ENCODE measurements around the gene CREB3. TPM values are rescaled to one million over a fixed set of nuclear protein-coding genes. Genes with fewer than 3 reads are reported as not detected.

CREB3 gene
- 35.1 TPM for total RNA-seq

- H3K9me3 ChIP-seq = no peaks in the 10 kb centered on the region
- intact Hi-C loops (cut with DNase I) = loop anchor here (5.0 kb wide), 1 partner anchor 125 kb away; the partner anchor contains the start of gene TESK1
- peaks cover 54% of the 10 kb centered on the region for H3K4me1 ChIP-seq
- no peaks in the 10 kb centered on the region for H3K27me3 ChIP-seq
- peaks cover 0 to 19% of the 10 kb centered on the region in 2 donors for H3K36me3 ChIP-seq
- peak; percentile 98 to 99 for DNase-seq (ENCODE audit: extremely low spot score in 2 of 2)
- peak; percentile 97 for TF ChIP-seq POLR2AphosphoS5 (IDR thresholded peaks at IDR 0.05; ENCODE audit: insufficient read depth in 1 of 2, low read depth in 1 of 2)
- TF ChIP-seq, protein P1, sequence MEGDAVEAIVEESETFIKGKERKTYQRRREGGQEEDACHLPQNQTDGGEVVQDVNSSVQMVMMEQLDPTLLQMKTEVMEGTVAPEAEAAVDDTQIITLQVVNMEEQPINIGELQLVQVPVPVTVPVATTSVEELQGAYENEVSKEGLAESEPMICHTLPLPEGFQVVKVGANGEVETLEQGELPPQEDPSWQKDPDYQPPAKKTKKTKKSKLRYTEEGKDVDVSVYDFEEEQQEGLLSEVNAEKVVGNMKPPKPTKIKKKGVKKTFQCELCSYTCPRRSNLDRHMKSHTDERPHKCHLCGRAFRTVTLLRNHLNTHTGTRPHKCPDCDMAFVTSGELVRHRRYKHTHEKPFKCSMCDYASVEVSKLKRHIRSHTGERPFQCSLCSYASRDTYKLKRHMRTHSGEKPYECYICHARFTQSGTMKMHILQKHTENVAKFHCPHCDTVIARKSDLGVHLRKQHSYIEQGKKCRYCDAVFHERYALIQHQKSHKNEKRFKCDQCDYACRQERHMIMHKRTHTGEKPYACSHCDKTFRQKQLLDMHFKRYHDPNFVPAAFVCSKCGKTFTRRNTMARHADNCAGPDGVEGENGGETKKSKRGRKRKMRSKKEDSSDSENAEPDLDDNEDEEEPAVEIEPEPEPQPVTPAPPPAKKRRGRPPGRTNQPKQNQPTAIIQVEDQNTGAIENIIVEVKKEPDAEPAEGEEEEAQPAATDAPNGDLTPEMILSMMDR (IDR thresholded peaks at IDR 0.05) = no peak
- TF ChIP-seq POLR2A (IDR thresholded peaks at IDR 0.05) = peak; percentile 26 to 57
- H3K27ac ChIP-seq = peak within 1 kb of the TSS; percentile 89
- H3K4me3 ChIP-seq = peak within 1 kb of the TSS; percentile 84 to 92
These were observed at the start of gene CREB3, which contains the start of gene TLN1 for GRCh38 chr9:35732185-35732799. CREB3 (plus strand) TSS chr9:35732666; CDS start chr9:35732773, 107 bp downstream. TLN1 (minus strand) TSS chr9:35732195; CDS start chr9:35725694, 6,501 bp downstream.

DNA sequence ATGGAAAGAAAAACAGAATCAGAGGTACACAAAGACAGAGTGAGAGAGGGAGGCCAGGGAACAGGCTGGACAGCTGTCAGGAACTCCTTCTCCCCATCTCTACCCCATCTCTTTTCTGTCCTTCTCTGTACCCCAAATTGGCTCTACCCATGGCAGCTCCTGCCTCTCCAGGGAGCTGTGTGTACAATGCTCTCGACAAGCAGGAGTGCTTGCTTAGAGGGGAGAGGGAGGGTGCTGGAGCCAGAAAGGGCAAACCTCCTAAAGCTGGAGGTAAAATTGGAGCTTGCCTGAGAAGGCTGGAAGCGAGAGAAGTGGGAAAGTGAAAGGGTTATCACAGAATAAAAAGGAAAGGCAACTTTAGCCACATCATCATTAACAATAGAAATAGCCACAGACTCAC lies 49.1 kb upstream of the CREB3 start:
- TF ChIP-seq POLR2A (IDR thresholded peaks at IDR 0.05) (no peak), POLR2AphosphoS5 (IDR thresholded peaks at IDR 0.05; ENCODE audit: insufficient read depth in 1 of 2, low read depth in 1 of 2) (no peak)
- TF ChIP-seq, protein P1 (IDR thresholded peaks at IDR 0.05) = no peak
- no peak overlapping the region for H3K27ac ChIP-seq
- DNase-seq (ENCODE audit: extremely low spot score in 2 of 2) = no peak
- peaks cover 19% of the 10 kb centered on the region for H3K4me1 ChIP-seq
- no peaks in the 10 kb centered on the region for H3K27me3 ChIP-seq
- peaks cover 0 to 11% of the 10 kb centered on the region in 2 donors for H3K36me3 ChIP-seq
- H3K4me3 ChIP-seq = no peak overlapping the region
- H3K9me3 ChIP-seq = no peaks in the 10 kb centered on the region
- intact Hi-C loops (cut with DNase I) = no loop called here

DNA sequence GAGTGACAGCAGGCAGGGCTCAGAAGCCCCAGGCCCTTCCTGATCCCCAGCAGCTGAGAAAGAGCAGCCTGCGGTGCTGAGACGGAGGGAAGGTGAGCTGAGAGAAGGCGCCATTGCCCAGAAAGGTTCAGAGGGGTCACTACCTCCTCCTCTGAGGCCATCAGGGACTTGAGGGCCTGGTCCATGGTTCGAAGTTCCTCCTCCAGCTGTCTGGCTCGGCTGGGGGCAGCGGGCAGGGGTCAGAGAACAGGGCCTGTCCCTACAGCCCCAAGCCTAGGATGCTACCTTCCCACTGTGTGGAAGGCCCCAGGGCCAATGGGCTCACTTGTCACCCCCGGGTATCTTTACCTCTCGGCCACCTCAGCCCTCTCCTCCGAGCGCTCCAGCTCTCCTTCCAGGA lies 47.5 kb upstream of the CREB3 start:
- peaks cover 0 to 11% of the 10 kb centered on the region in 2 donors for H3K36me3 ChIP-seq
- peak overlapping the region in 1 of 2 donors; percentile 28 for H3K4me3 ChIP-seq
- peaks cover 27% of the 10 kb centered on the region for H3K4me1 ChIP-seq
- H3K9me3 ChIP-seq = no peaks in the 10 kb centered on the region
- TF ChIP-seq POLR2A (IDR thresholded peaks at IDR 0.05) (no peak), POLR2AphosphoS5 (IDR thresholded peaks at IDR 0.05; ENCODE audit: insufficient read depth in 1 of 2, low read depth in 1 of 2) (no peak)
- TF ChIP-seq, protein P1 (IDR thresholded peaks at IDR 0.05) = no peak
- H3K27me3 ChIP-seq = no peaks in the 10 kb centered on the region
- H3K27ac ChIP-seq = no peak overlapping the region
- no peak for DNase-seq (ENCODE audit: extremely low spot score in 2 of 2)
- intact Hi-C loops (cut with DNase I) = no loop called here

DNA sequence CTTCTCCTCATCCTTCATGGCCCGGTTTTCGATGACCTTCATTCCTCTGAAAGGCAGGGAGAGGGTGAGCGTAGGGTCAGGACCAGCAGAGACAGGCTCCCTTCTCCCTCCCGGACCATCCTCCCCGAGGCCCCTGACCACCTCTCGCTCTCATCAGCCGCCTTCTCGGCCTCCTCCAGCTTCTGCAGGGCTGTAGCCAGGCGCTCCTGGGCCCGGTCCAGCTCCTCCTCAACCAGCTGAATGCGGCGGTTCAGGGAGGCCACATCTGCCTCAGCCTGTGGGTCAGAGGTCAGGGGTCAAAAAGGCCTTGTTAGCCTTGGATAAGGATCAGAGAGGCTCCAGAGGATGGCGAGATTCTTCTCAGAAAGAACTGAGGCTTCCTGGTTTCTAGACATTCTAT lies 47.0 kb upstream of the CREB3 start:
- Histone ChIP-seq H3K4me3 (peak overlapping the region; percentile 19 to 28), H3K9me3 (no peaks in the 10 kb centered on the region), H3K27me3 (no peaks in the 10 kb centered on the region), H3K4me1 (peaks cover 32% of the 10 kb centered on the region), H3K36me3 (peaks cover 0 to 11% of the 10 kb centered on the region in 2 donors), H3K27ac (no peak overlapping the region)
- TF ChIP-seq POLR2A (IDR thresholded peaks at IDR 0.05) = no peak
- no peak for TF ChIP-seq POLR2AphosphoS5 (IDR thresholded peaks at IDR 0.05; ENCODE audit: insufficient read depth in 1 of 2, low read depth in 1 of 2)
- TF ChIP-seq, protein P1 (IDR thresholded peaks at IDR 0.05) = no peak
- DNase-seq (ENCODE audit: extremely low spot score in 2 of 2) = no peak
- intact Hi-C loops (cut with DNase I) = no loop called here

All from vagina (tissue), 2 donors.